Gastroesophageal sphincter (tissue), 4 donors: ENCODE measurements around the gene CCSER2. TPM values are rescaled to one million over a fixed set of nuclear protein-coding genes. Genes with fewer than 3 reads are reported as not detected.

ENCODE experiments used
- ATAC-seq: fragments of 150-250 bp; one replicate; pipeline ENCODE4 v1.9.1; 2016; ENCODE audit warnings: mild to moderate bottlenecking, moderate library complexity
- H3K27ac ChIP-seq, 4 donors: fragments of 200-600 bp; sonication (generic) in 3 of 4; 1 replicate in 3 of 4; 2 replicates in 1 of 4; pipeline ENCODE4 v1.5.1; 2016 to 2019
- H3K27me3 ChIP-seq: fragments of 200-600 bp; sonication (generic); one replicate; pipeline ENCODE4 v1.5.1; 2019
- H3K36me3 ChIP-seq, 2 donors: fragments of 200-600 bp; sonication (generic); one replicate each; pipeline ENCODE4 v1.5.1; 2019; ENCODE audit warnings: control low read depth in 1 of 2
- H3K4me1 ChIP-seq, 3 donors: fragments of 200-600 bp; sonication (generic); 1 replicate in 2 of 3; 2 replicates in 1 of 3; pipeline ENCODE4 v1.5.1; 2016 to 2019; ENCODE audit warnings: control low read depth in 2 of 3
- H3K4me3 ChIP-seq, 2 donors: fragments of 200-600 bp; sonication (generic); one replicate each; pipeline ENCODE4 v1.5.1; 2019; ENCODE audit warnings: mild to moderate bottlenecking in 1 of 2, moderate library complexity in 1 of 2
- H3K9me3 ChIP-seq, 3 donors: fragments of 200-600 bp; sonication (generic); one replicate each; pipeline ENCODE4 v1.5.1; 2017 to 2019; ENCODE audit warnings: control low read depth in 2 of 3
- CTCF ChIP-seq, 4 experiments: fragments of 200-600 bp in 2 of 4; fragments of 450-650 bp in 2 of 4; sonication (generic) in 1 of 4; IDR thresholded peaks; one replicate each; pipeline ENCODE4 v1.5.1; 2017 to 2019; ENCODE audit warnings: antibody characterized with exemption in 4 of 4, mild to moderate bottlenecking in 2 of 4, moderate library complexity in 2 of 4
- EP300 ChIP-seq: sonication (generic); formaldehyde crosslinking; IDR thresholded peaks from one replicate; pipeline ENCODE4 v1.6.1; 2017; ENCODE audit warnings: antibody characterized with exemption, mild to moderate bottlenecking
- POLR2A ChIP-seq, 2 donors: fragments of 450-650 bp; IDR thresholded peaks; one replicate each; pipeline ENCODE4 v1.6.1; 2017; ENCODE audit warnings: antibody characterized with exemption in 2 of 2, mild to moderate bottlenecking in 2 of 2, moderate library complexity in 1 of 2
- POLR2AphosphoS5 ChIP-seq: sonication (generic); formaldehyde crosslinking; IDR thresholded peaks from one replicate; pipeline ENCODE4 v1.6.1; 2017; ENCODE audit warnings: antibody characterized with exemption
- WGBS, 2 donors: methylation state at CpG; one replicate each; pipeline ENCODE4 v1.1.5; 2018; ENCODE audit warnings: low coverage in 1 of 2; 5-methylcytosine and 5-hydroxymethylcytosine counted together
- total RNA-seq, 4 donors: library from RNA; depleted of rRNA; stranded (reverse); fragments of >200 nt; gene quantifications; one replicate each; pipeline ENCODE4 v1.1.0, GENCODE V29; 2016

The CCSER2 gene
- total RNA-seq, 4 donors from 2014 or later = 64.5 to 93.5 (median 83.3) TPM

- no peak for ATAC-seq
- Histone ChIP-seq H3K27ac (no peak overlapping the region), H3K4me3 (no peak overlapping the region), H3K4me1 (no peaks in the 10 kb centered on the region), H3K9me3 (no peaks in the 10 kb centered on the region), H3K27me3 (no peaks in the 10 kb centered on the region), H3K36me3 (peaks cover 0 to 33% of the 10 kb centered on the region in 2 donors)
- 60 to 91% methylated on average over 1 of the region's 1 CpG for WGBS, 2 donors
- TF ChIP-seq POLR2AphosphoS5 (no peak), CTCF (IDR thresholded peaks at IDR 0.05) (no peak), POLR2A (IDR thresholded peaks at IDR 0.05) (no peak), EP300 (no peak)
Measured at GRCh38 chr10:84375881-84376280, 47.5 kb downstream of the CCSER2 start.

- no peak for ATAC-seq
- Histone ChIP-seq H3K9me3 (no peaks in the 10 kb centered on the region), H3K36me3 (peaks cover 0 to 14% of the 10 kb centered on the region in 2 donors), H3K27me3 (no peaks in the 10 kb centered on the region), H3K4me1 (peaks cover 0 to 16% (median 0%) of the 10 kb centered on the region in 3 donors), H3K27ac (no peak overlapping the region), H3K4me3 (no peak overlapping the region)
- no peak for TF ChIP-seq POLR2A (IDR thresholded peaks at IDR 0.05)
- no peak for TF ChIP-seq EP300
- no peak for TF ChIP-seq POLR2AphosphoS5
- no peak for TF ChIP-seq CTCF (IDR thresholded peaks at IDR 0.05)
- WGBS, 2 donors = 90 to 94% methylated on average over 1 of the region's 1 CpG
Measured at GRCh38 chr10:84388148-84388547, 59.8 kb downstream of the CCSER2 start.

GRCh38 chr10:84390364-84390763 is 62.0 kb downstream of the CCSER2 start:
- no peak for TF ChIP-seq CTCF (IDR thresholded peaks at IDR 0.05)
- TF ChIP-seq EP300 = no peak
- no peak for TF ChIP-seq POLR2A (IDR thresholded peaks at IDR 0.05)
- no peak for TF ChIP-seq POLR2AphosphoS5
- no peaks in the 10 kb centered on the region for H3K27me3 ChIP-seq
- H3K4me3 ChIP-seq = no peak overlapping the region
- no peak for ATAC-seq
- peaks cover 0 to 12% (median 0%) of the 10 kb centered on the region in 3 donors for H3K4me1 ChIP-seq
- WGBS, 2 donors = 81 to 93% methylated on average over 4 of the region's 4 CpGs
- H3K36me3 ChIP-seq = peaks cover 0 to 14% of the 10 kb centered on the region in 2 donors
- no peaks in the 10 kb centered on the region for H3K9me3 ChIP-seq
- H3K27ac ChIP-seq = no peak overlapping the region

- H3K4me3 ChIP-seq = no peak overlapping the region
- TF ChIP-seq POLR2AphosphoS5 = no peak
- no peak for TF ChIP-seq POLR2A (IDR thresholded peaks at IDR 0.05)
- TF ChIP-seq CTCF (IDR thresholded peaks at IDR 0.05) = no peak
- no peak for TF ChIP-seq EP300
- ATAC-seq = no peak
- H3K27ac ChIP-seq = no peak overlapping the region
- H3K9me3 ChIP-seq = no peaks in the 10 kb centered on the region
- WGBS, 2 donors = 79 to 83% methylated on average over 4 of the region's 4 CpGs
- H3K36me3 ChIP-seq = peaks cover 0 to 14% of the 10 kb centered on the region in 2 donors
- no peaks in the 10 kb centered on the region for H3K27me3 ChIP-seq
- peaks cover 0 to 12% (median 0%) of the 10 kb centered on the region in 3 donors for H3K4me1 ChIP-seq
Measured at GRCh38 chr10:84391326-84391725, 62.9 kb downstream of the CCSER2 start.

GRCh38 chr10:84392181-84392580 is 63.8 kb downstream of the CCSER2 start:
- Histone ChIP-seq H3K27me3 (no peaks in the 10 kb centered on the region), H3K36me3 (peaks cover 0 to 14% of the 10 kb centered on the region in 2 donors), H3K9me3 (no peaks in the 10 kb centered on the region), H3K27ac (no peak overlapping the region), H3K4me1 (peaks cover 0 to 12% (median 0%) of the 10 kb centered on the region in 3 donors), H3K4me3 (no peak overlapping the region)
- ATAC-seq = no peak
- TF ChIP-seq CTCF (IDR thresholded peaks at IDR 0.05) (no peak), EP300 (no peak), POLR2AphosphoS5 (no peak), POLR2A (IDR thresholded peaks at IDR 0.05) (no peak)
- WGBS, 2 donors = 59 to 61% methylated on average over 2 of the region's 2 CpGs
